HepG2 (cell line): ENCODE data around the gene CD109.

ENCODE experiments used
- MEF2D ChIP-seq: sonication (generic); formaldehyde crosslinking; IDR thresholded peaks from 2 replicates; pipeline ENCODE4 v1.5.1; 2020; ENCODE audit warnings: mild to moderate bottlenecking, missing genetic modification reagents
- SATB2 ChIP-seq: sonication (generic); formaldehyde crosslinking; IDR thresholded peaks from 2 replicates; pipeline ENCODE4 v1.5.0; 2020; ENCODE audit warnings: missing genetic modification reagents
- SOX6 ChIP-seq, 2 experiments: fragments of 450-650 bp in 1 of 2; sonication (generic) in 1 of 2; formaldehyde crosslinking in 1 of 2; IDR thresholded peaks; 2 replicates each; pipeline versions ENCODE4 v1.4.0 to v1.6.1; 2017 to 2020; ENCODE audit warnings: antibody characterized with exemption in 1 of 2, mild to moderate bottlenecking in 1 of 2, missing genetic modification reagents in 1 of 2
- SRSF9 ChIP-seq: fragments of 200-400 bp; formaldehyde crosslinking; IDR thresholded peaks from 2 replicates; pipeline ENCODE4 v1.6.1; 2018; ENCODE audit warnings: borderline replicate concordance, mild to moderate bottlenecking, low read depth, low read length; ENCODE audit not compliant: insufficient read depth, poor library complexity, severe bottlenecking
- TF ChIP-seq, protein P1 (sequence below): sonication (generic); formaldehyde crosslinking; IDR thresholded peaks from 2 replicates; pipeline ENCODE4 v1.4.0; 2020; ENCODE audit warnings: mild to moderate bottlenecking, missing genetic modification reagents
- TF ChIP-seq, protein P2 (sequence below): sonication (generic); formaldehyde crosslinking; IDR thresholded peaks from 2 replicates; pipeline ENCODE4 v1.5.0; 2020; ENCODE audit warnings: mild to moderate bottlenecking, missing genetic modification reagents, moderate library complexity

DNA sequence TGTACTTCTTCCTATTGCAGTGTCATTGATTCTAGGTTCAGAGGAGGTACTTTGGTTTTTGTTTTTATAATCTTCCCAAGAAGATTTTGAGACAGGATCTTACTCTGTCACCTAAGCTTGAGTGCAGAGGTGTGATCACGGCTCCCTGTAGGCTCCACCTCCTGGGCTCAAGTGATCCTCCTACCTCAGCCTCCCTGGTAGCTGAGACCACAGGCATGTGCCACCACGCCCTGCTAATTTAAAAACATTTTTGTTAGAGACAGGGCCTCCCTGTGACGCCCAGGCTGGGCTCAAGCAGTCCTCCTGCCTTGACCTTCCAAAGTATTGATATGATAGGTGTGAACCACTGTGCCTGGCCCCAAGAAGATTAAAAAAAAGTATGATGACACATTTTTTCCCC, 38.8 kb upstream of the CD109 start:
- TF ChIP-seq SOX6 (IDR thresholded peaks at IDR 0.05), result no peak
- TF ChIP-seq SOX6 (CRISPR knock-in tag; IDR thresholded peaks at IDR 0.05), result no peak
- TF ChIP-seq SATB2 (CRISPR knock-in tag), result no peak
- TF ChIP-seq, protein P1, sequence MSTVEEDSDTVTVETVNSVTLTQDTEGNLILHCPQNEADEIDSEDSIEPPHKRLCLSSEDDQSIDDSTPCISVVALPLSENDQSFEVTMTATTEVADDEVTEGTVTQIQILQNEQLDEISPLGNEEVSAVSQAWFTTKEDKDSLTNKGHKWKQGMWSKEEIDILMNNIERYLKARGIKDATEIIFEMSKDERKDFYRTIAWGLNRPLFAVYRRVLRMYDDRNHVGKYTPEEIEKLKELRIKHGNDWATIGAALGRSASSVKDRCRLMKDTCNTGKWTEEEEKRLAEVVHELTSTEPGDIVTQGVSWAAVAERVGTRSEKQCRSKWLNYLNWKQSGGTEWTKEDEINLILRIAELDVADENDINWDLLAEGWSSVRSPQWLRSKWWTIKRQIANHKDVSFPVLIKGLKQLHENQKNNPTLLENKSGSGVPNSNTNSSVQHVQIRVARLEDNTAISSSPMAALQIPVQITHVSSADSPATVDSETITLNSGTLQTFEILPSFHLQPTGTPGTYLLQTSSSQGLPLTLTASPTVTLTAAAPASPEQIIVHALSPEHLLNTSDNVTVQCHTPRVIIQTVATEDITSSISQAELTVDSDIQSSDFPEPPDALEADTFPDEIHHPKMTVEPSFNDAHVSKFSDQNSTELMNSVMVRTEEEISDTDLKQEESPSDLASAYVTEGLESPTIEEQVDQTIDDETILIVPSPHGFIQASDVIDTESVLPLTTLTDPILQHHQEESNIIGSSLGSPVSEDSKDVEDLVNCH (CRISPR knock-in tag), result no peak
- TF ChIP-seq, protein P2, sequence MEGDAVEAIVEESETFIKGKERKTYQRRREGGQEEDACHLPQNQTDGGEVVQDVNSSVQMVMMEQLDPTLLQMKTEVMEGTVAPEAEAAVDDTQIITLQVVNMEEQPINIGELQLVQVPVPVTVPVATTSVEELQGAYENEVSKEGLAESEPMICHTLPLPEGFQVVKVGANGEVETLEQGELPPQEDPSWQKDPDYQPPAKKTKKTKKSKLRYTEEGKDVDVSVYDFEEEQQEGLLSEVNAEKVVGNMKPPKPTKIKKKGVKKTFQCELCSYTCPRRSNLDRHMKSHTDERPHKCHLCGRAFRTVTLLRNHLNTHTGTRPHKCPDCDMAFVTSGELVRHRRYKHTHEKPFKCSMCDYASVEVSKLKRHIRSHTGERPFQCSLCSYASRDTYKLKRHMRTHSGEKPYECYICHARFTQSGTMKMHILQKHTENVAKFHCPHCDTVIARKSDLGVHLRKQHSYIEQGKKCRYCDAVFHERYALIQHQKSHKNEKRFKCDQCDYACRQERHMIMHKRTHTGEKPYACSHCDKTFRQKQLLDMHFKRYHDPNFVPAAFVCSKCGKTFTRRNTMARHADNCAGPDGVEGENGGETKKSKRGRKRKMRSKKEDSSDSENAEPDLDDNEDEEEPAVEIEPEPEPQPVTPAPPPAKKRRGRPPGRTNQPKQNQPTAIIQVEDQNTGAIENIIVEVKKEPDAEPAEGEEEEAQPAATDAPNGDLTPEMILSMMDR (CRISPR knock-in tag), result no peak
- no peak for TF ChIP-seq MEF2D (CRISPR knock-in tag)
- no peak for TF ChIP-seq SRSF9
